ENCODE measurements around the gene FOXP1. TPM values are rescaled to one million over a fixed set of nuclear protein-coding genes. Genes with fewer than 3 reads are reported as not detected.

FOXP1 gene
- total and polyA plus RNA-seq, 2 of the 13 experiments (the other 11 are each of a cell fraction or from before 2014, with no cell fraction given): 40.4 to 59.0 TPM

- DNase-seq (ENCODE audit: low spot score): no peak
- BruUV-seq (replicated peaks): no TSS peak
- POLR2A ChIA-PET: interaction anchor here (0.9 kb wide), 1 partner anchor 33 kb away, joined by 3 read pairs; no protein-coding TSS in a partner anchor
- TF ChIP-seq ESRRA (CRISPR knock-in tag; IDR thresholded peaks at IDR 0.05; ENCODE audit: low read depth) (no peak), MXD3 (CRISPR knock-in tag; IDR thresholded peaks at IDR 0.05) (no peak), TOE1 (CRISPR knock-in tag; IDR thresholded peaks at IDR 0.05) (no peak), GPBP1L1 (CRISPR knock-in tag; IDR thresholded peaks at IDR 0.05) (no peak), AKNA (CRISPR knock-in tag; IDR thresholded peaks at IDR 0.05; ENCODE audit: borderline replicate concordance) (no peak), NFKBIZ (CRISPR knock-in tag; IDR thresholded peaks at IDR 0.05) (no peak), ZNF589 (CRISPR knock-in tag; conservative IDR thresholded peaks at IDR 0.05) (no peak), RFXAP (CRISPR knock-in tag; IDR thresholded peaks at IDR 0.05; ENCODE audit: borderline replicate concordance) (no peak), HDAC1 (CRISPR knock-in tag; IDR thresholded peaks at IDR 0.05) (no peak), ZNF383 (CRISPR knock-in tag; IDR thresholded peaks at IDR 0.05; ENCODE audit: borderline replicate concordance) (no peak), ZNF574 (CRISPR knock-in tag; IDR thresholded peaks at IDR 0.05) (no peak), ZNF740 (CRISPR knock-in tag; IDR thresholded peaks at IDR 0.05) (no peak), EZH2 (conservative IDR thresholded peaks at IDR 0.05; ENCODE audit: low read depth, low read length) (no peak), ZNF350 (CRISPR knock-in tag; IDR thresholded peaks at IDR 0.05; ENCODE audit: borderline replicate concordance, low read depth) (no peak)
Measured at GRCh38 chr3:71241246-71241901, 342.2 kb downstream of the FOXP1 start.

More at GRCh38 chr3:71241246-71241901, 342.2 kb downstream of the FOXP1 start:
- Histone ChIP-seq H3K9me3 (ENCODE audit: low read length) (no peaks in the 10 kb centered on the region), H3K27ac (ENCODE audit: extremely low read length, insufficient read depth, low read length) (no peak overlapping the region), H3K4me1 (ENCODE audit: insufficient read depth, low read length) (peaks cover 45% of the 10 kb centered on the region), H3K4me3 (replicated peaks in 1 of 3; ENCODE audit: insufficient read depth in 1 of 3, low read depth in 2 of 3, low read length in 3 of 3) (no peak overlapping the region), H3K9ac (ENCODE audit: insufficient read depth, low read depth, low read length) (no peak overlapping the region), H2AFZ (ENCODE audit: low read length) (no peak overlapping the region), H3K4me2 (ENCODE audit: low read depth, low read length) (no peak overlapping the region), H3K79me2 (ENCODE audit: insufficient read depth, low read length) (peaks cover 17% of the 10 kb centered on the region), H3K36me3 (replicated peaks in 1 of 2; ENCODE audit: control insufficient read depth in 1 of 2, insufficient read depth in 2 of 2, low read length in 2 of 2) (no peaks in the 10 kb centered on the region), H4K20me1 (ENCODE audit: insufficient read depth, low read length) (no peaks in the 10 kb centered on the region), H3K27me3 (ENCODE audit: control insufficient read depth in 1 of 2, insufficient read depth in 2 of 2, low read length in 2 of 2) (no peaks in the 10 kb centered on the region)
- 97% methylated on average over 8 of the region's 8 CpGs for WGBS (ENCODE audit: low lambda C conversion rate)
- intact Hi-C loops (cut with micrococcal nuclease; ENCODE audit: unreplicated experiment): no loop called here
- in situ Hi-C loops (cut with HindIII; ENCODE audit: extremely low pct_ligation_motif_present, low pct_unique_long_range_greater_than_20kb): no loop called here
- ATAC-seq: no peak
- peak; percentile 4 for FAIRE-seq
- CTCF ChIA-PET (ENCODE audit: low intra/inter-chr PET ratio, low total read pairs): no interaction called here
